Measurements from ENCODE around the gene TIMP3.

DNA sequence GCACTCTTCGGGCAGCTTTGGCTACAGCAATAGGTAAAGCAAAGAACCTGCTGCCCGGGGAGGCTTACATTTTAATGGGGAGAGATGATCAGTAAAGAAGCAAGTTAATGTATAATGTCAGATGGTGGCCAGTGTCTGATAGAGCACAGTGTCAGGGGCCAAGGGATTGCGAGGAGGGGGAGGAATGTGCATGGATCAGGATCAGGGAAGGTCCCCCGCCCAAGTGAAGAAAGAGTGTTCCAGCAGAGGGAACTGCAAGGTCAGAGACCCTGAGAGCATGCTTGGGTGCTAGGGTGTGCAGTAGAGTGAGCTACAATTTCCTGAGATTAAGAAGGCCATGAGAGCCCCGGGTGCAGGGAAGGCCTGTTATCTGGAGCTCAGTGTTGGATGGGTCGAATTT, 39.7 kb downstream of the TIMP3 start:
- TF ChIP-seq POLR2A (IDR thresholded peaks at IDR 0.05), result no peak
- TF ChIP-seq CTCF (IDR thresholded peaks at IDR 0.05), result no peak
- no peak for TF ChIP-seq EP300 (IDR thresholded peaks at IDR 0.05)

Data from gastroesophageal sphincter (tissue), 3 donors.